Sciatic nerve (tissue), 2 donors: ENCODE data around the gene MAFG. TPM values are rescaled to one million over a fixed set of nuclear protein-coding genes. Genes with fewer than 3 reads are reported as not detected.
A peak's percentile ranks its signal among the peaks of the same experiment; 100 is the strongest.

Experiments
- ATAC-seq: fragments of 200-7000 bp; cut with Tn5 transposase; one replicate; pipeline ENCODE4 v1.9.1; 2020; ENCODE audit warnings: mild to moderate bottlenecking, moderate library complexity
- DNase-seq: peaks from one replicate; pipeline ENCODE4 v3.0.0-alpha.2; 2020; ENCODE audit warnings: low spot score
- intact Hi-C: fragments of 100-400 bp; cut with DNase I; formaldehyde crosslinking; loops from one replicate; pipeline ENCODE4 v1.14.2; 2022
- total RNA-seq: library from RNA; stranded (reverse); fragmentation: NEBNext Ultra II Directional; extraction: Animal tissue kit (Norgen Biotek cat#: 25700); gene quantifications from one replicate; pipeline ENCODE4 v1.2.1, GENCODE V29; 2021
- donor health status: DM: no; HTN: no; CAD: no.
- donor health status: DM: no; HTN: no; CAD: no.

MAFG gene
- total RNA-seq, 1 donor from 2014 or later: 27.8 TPM

- peak; percentile 2 for ATAC-seq
- intact Hi-C loops: no loop called here
Observed at GRCh38 chr17:81903415-81903831, 24.1 kb downstream of the MAFG start.

GRCh38 chr17:81902653-81903414 is 24.7 kb downstream of the MAFG start:
- intact Hi-C loops: no loop called here
- no peak for DNase-seq
- peak; percentile 2 for ATAC-seq

More at GRCh38 chr17:81903415-81903831, 24.1 kb downstream of the MAFG start:
- DNase-seq: no peak

GRCh38 chr17:81902023-81902652 is 25.4 kb downstream of the MAFG start, which contains the start of gene NPB:
TSS of gene NPB (plus strand) at chr17:81902238. CDS start at chr17:81902278, 40 bp downstream.
- no peak for DNase-seq
- ATAC-seq: peak; percentile 14
- intact Hi-C loops: no loop called here

GRCh38 chr17:81901167-81902022 is 26.1 kb downstream of the MAFG start:
- ATAC-seq (no peak), DNase-seq (no peak)
- intact Hi-C loops: no loop called here

- DNase-seq: no peak
- intact Hi-C loops: no loop called here
- no peak for ATAC-seq
Observed at GRCh38 chr17:81900181-81900820, 27.2 kb downstream of the MAFG start.

GRCh38 chr17:81899514-81900166 is 27.9 kb downstream of the MAFG start:
- no peak for DNase-seq
- intact Hi-C loops: no loop called here
- ATAC-seq: no peak

- no peak for ATAC-seq
- intact Hi-C loops: no loop called here
- DNase-seq: no peak
Observed at GRCh38 chr17:81898885-81899284, 28.6 kb downstream of the MAFG start.

GRCh38 chr17:81898029-81898866 is 29.3 kb downstream of the MAFG start:
- intact Hi-C loops: no loop called here
- ATAC-seq (no peak), DNase-seq (no peak)

- no peak for DNase-seq
- intact Hi-C loops: no loop called here
- no peak for ATAC-seq
Observed at GRCh38 chr17:81895400-81895799, 32.1 kb downstream of the MAFG start.

GRCh38 chr17:81891303-81891552 is 36.3 kb downstream of the MAFG start:
- ATAC-seq (no peak), DNase-seq (no peak)
- intact Hi-C loops: no loop called here

GRCh38 chr17:81890447-81891302 is 36.9 kb downstream of the MAFG start:
- intact Hi-C loops: no loop called here
- ATAC-seq: no peak
- DNase-seq: peak; percentile 57

- ATAC-seq (no peak), DNase-seq (no peak)
- intact Hi-C loops: no loop called here
Observed at GRCh38 chr17:81889602-81890001, 37.9 kb downstream of the MAFG start.

GRCh38 chr17:81888988-81889595 is 38.4 kb downstream of the MAFG start:
- DNase-seq: no peak
- no peak for ATAC-seq
- intact Hi-C loops: no loop called here

- intact Hi-C loops: no loop called here
- ATAC-seq: no peak
- peak; percentile 53 for DNase-seq
Observed at GRCh38 chr17:81888105-81888987, 39.2 kb downstream of the MAFG start.

- DNase-seq: no peak
- intact Hi-C loops: no loop called here
Observed at GRCh38 chr17:81885869-81886548, 41.5 kb downstream of the MAFG start.

More at GRCh38 chr17:81885869-81886548, 41.5 kb downstream of the MAFG start:
- no peak for ATAC-seq
